ENCODE measurements around the gene EIF2D. TPM values are rescaled to one million over a fixed set of nuclear protein-coding genes. Genes with fewer than 3 reads are reported as not detected.

The EIF2D gene
- total and polyA plus RNA-seq, 4 donors: 14.7 to 30.0 (median 22.1) TPM

GRCh38 chr1:206569556-206569955 is 42.7 kb downstream of the EIF2D start (continued):
- TF ChIP-seq ZBTB33 (IDR thresholded peaks at IDR 0.05) (no peak), CTCF (IDR thresholded peaks at IDR 0.05; ENCODE audit: low read depth, low read length, missing input control) (no peak)

- H3K9ac ChIP-seq (ENCODE audit: low read depth in 1 of 2, low read length in 2 of 2): no peak overlapping the region
- no peak overlapping the region for H3K27ac ChIP-seq (ENCODE audit: low read depth in 1 of 2, low read length in 2 of 2)
- no peaks in the 10 kb centered on the region for H3K27me3 ChIP-seq (ENCODE audit: control insufficient read depth in 4 of 4, insufficient read depth in 4 of 4, low read length in 3 of 4)
- H3K36me3 ChIP-seq (ENCODE audit: control insufficient read depth in 4 of 4, insufficient read depth in 3 of 4, low read depth in 1 of 4, low read length in 3 of 4): peaks cover 0 to 3% (median 1%) of the 10 kb centered on the region in 4 donors
- peaks cover 0 to 7% (median 3%) of the 10 kb centered on the region in 4 donors for H3K4me1 ChIP-seq (ENCODE audit: control insufficient read depth in 4 of 4, insufficient read depth in 4 of 4, low read length in 3 of 4)
- H3K4me3 ChIP-seq (ENCODE audit: low read depth in 1 of 3, low read length in 3 of 3): no peak overlapping the region
- no peak for DNase-seq (ENCODE audit: low spot score)
- TF ChIP-seq REST (IDR thresholded peaks at IDR 0.05) (no peak), ATF3 (IDR thresholded peaks at IDR 0.05) (no peak), NR2F2 (IDR thresholded peaks at IDR 0.05) (no peak), TAF1 (conservative IDR thresholded peaks at IDR 0.05) (no peak), ZBTB33 (IDR thresholded peaks at IDR 0.05) (no peak), MAX (IDR thresholded peaks at IDR 0.05) (no peak), CTCF (IDR thresholded peaks at IDR 0.05; ENCODE audit: low read depth, low read length, missing input control) (no peak), HNF4G (IDR thresholded peaks at IDR 0.05) (no peak), EGR1 (IDR thresholded peaks at IDR 0.05; ENCODE audit: low read depth in 2 of 2) (no peak), YY1 (IDR thresholded peaks at IDR 0.05) (no peak), SP1 (IDR thresholded peaks at IDR 0.05) (no peak), HNF4A (conservative IDR thresholded peaks at IDR 0.05) (no peak), RXRA (IDR thresholded peaks at IDR 0.05) (no peak), FOXA1 (IDR thresholded peaks at IDR 0.05) (no peak), RAD21 (IDR thresholded peaks at IDR 0.05) (no peak)
- 94% methylated on average over 8 of the region's 8 CpGs for WGBS
- no peaks in the 10 kb centered on the region for H3K9me3 ChIP-seq (ENCODE audit: control insufficient read depth in 4 of 4, low read length in 3 of 4)
Measured at GRCh38 chr1:206568779-206569352, 43.4 kb downstream of the EIF2D start.
